H1 (cell line): ENCODE data around the gene EEIG2. TPM values are rescaled to one million over a fixed set of nuclear protein-coding genes. Genes with fewer than 3 reads are reported as not detected.

ENCODE experiments used
- CTCF ChIA-PET: fragments of 300-600 bp; sonication (Branson Sonifier 250); formaldehyde crosslinking; loops from one replicate; lab custom pipeline; 2021; ENCODE audit not compliant: partially characterized antibody; lab: Charles Lee
- POLR2A ChIA-PET: fragments of 300-600 bp; sonication (Branson Sonifier 250); formaldehyde crosslinking; loops from one replicate; lab custom pipeline; 2021; ENCODE audit warnings: inconsistent platforms; ENCODE audit not compliant: partially characterized antibody; lab: Charles Lee
- DNase-seq, 2 experiments: peaks; one replicate each; pipeline versions ENCODE4 v3.0.0 to v3.0.0-alpha.2; 2010 to 2022; ENCODE audit warnings: low spot score in 2 of 2, low read depth in 1 of 2, mixed read lengths in 1 of 2
- FAIRE-seq: peaks from 2 replicates; lab custom pipeline; 2011; peaks lifted over from hg19 to GRCh38; lab: Jason Lieb, UNC
- H2AFZ ChIP-seq: 2 replicates; pipeline ENCODE4 v1.8.1; 2012; ENCODE audit warnings: low read length, inconsistent platforms
- H2AK5ac ChIP-seq: 2 replicates; pipeline ENCODE4 v1.6.1; 2013; ENCODE audit warnings: low read depth, low read length
- H2BK120ac ChIP-seq: replicated peaks from 2 replicates; pipeline ENCODE3; 2013; ENCODE audit warnings: low read depth, low read length, inconsistent platforms
- H2BK12ac ChIP-seq: 2 replicates; pipeline ENCODE4 v1.6.1; 2013; ENCODE audit warnings: low read depth, low read length
- H2BK15ac ChIP-seq: 2 replicates; pipeline ENCODE4 v1.6.1; 2013; ENCODE audit warnings: low read length
- H2BK20ac ChIP-seq: 2 replicates; pipeline ENCODE4 v1.6.1; 2013; ENCODE audit warnings: low read length
- H2BK5ac ChIP-seq: 2 replicates; pipeline ENCODE4 v1.6.1; 2013; ENCODE audit warnings: low read depth, low read length
- H3K14ac ChIP-seq: 2 replicates; pipeline ENCODE4 v1.6.1; 2013; ENCODE audit warnings: inconsistent platforms; ENCODE audit not compliant: insufficient read length
- H3K18ac ChIP-seq: 2 replicates; pipeline ENCODE4 v1.6.1; 2013; ENCODE audit warnings: low read length; ENCODE audit errors: extremely low read depth
- H3K23ac ChIP-seq: 2 replicates; pipeline ENCODE4 v1.6.1; 2013; ENCODE audit warnings: inconsistent platforms; ENCODE audit not compliant: insufficient read length
- H3K23me2 ChIP-seq: 2 replicates; pipeline ENCODE4 v1.6.1; 2013; ENCODE audit warnings: low read depth, low read length
- H3K27ac ChIP-seq: 2 replicates; pipeline ENCODE4 v1.6.1; 2011; ENCODE audit warnings: low read depth, low read length, inconsistent platforms
- H3K27me3 ChIP-seq, 4 experiments: replicated peaks in 1 of 4; 1 replicate in 1 of 4; 2 replicates in 3 of 4; pipeline versions ENCODE4 v1.6.1 to v1.8.1; 2011 to 2013; ENCODE audit warnings: low read length in 3 of 4, mild to moderate bottlenecking in 3 of 4, inconsistent platforms in 2 of 4, mixed read lengths in 2 of 4, moderate library complexity in 1 of 4; ENCODE audit not compliant: control insufficient read depth in 3 of 4, insufficient read depth in 3 of 4; ENCODE audit errors: extremely low read depth in 1 of 4
- H3K36me3 ChIP-seq, 4 experiments: 2 replicates each; pipeline versions ENCODE4 v1.6.1 to v1.8.1; 2011 to 2013; ENCODE audit warnings: mild to moderate bottlenecking in 4 of 4, low read length in 3 of 4, moderate library complexity in 2 of 4, control low read depth in 1 of 4, inconsistent platforms in 1 of 4; ENCODE audit not compliant: insufficient read depth in 4 of 4, control insufficient read depth in 2 of 4
- H3K4ac ChIP-seq: replicated peaks from 2 replicates; pipeline ENCODE3; 2013; ENCODE audit warnings: low read length, low read depth, mixed read lengths, inconsistent platforms; ENCODE audit not compliant: insufficient read length
- H3K4me1 ChIP-seq, 4 experiments: replicated peaks in 1 of 4; 1 replicate in 1 of 4; 2 replicates in 3 of 4; pipeline versions ENCODE4 v1.6.1 to v1.8.1; 2011 to 2013; ENCODE audit warnings: low read length in 3 of 4, inconsistent platforms in 2 of 4, mixed read lengths in 1 of 4; ENCODE audit not compliant: insufficient read depth in 4 of 4, control insufficient read depth in 3 of 4
- H3K4me2 ChIP-seq, 2 experiments: 2 replicates each; pipeline versions ENCODE4 v1.6.1 to v1.8.1; 2011 to 2013; ENCODE audit warnings: low read depth in 2 of 2, low read length in 2 of 2, control low read depth in 1 of 2, inconsistent platforms in 1 of 2, mild to moderate bottlenecking in 1 of 2; ENCODE audit not compliant: insufficient read depth in 1 of 2
- H3K4me3 ChIP-seq, 4 experiments: fragments of 200-600, 300-600 bp in 1 of 4; sonication (generic), shearing (Covaris generic), sonication (Bioruptor Twin) in 1 of 4; 2 replicates each; pipeline versions ENCODE4 v1.5.1 to v1.8.1; 2011 to 2016; ENCODE audit warnings: low read length in 4 of 4, low read depth in 3 of 4, control low read depth in 2 of 4, inconsistent platforms in 2 of 4, mild to moderate bottlenecking in 2 of 4, mixed read lengths in 1 of 4, moderate library complexity in 1 of 4; ENCODE audit not compliant: insufficient read depth in 2 of 4; ENCODE audit errors: extremely low read depth in 1 of 4
- H3K56ac ChIP-seq: replicated peaks from 2 replicates; pipeline ENCODE3; 2013; ENCODE audit warnings: low read depth, mild to moderate bottlenecking, mixed read lengths, low read length, inconsistent platforms; ENCODE audit not compliant: insufficient read length
- H3K79me1 ChIP-seq: 2 replicates; pipeline ENCODE4 v1.6.1; 2013; ENCODE audit warnings: low read depth, low read length, control low read depth
- H3K79me2 ChIP-seq, 2 experiments: 2 replicates each; pipeline versions ENCODE4 v1.6.1 to v1.8.1; 2012 to 2013; ENCODE audit warnings: low read length in 2 of 2, mild to moderate bottlenecking in 2 of 2, inconsistent platforms in 1 of 2; ENCODE audit not compliant: insufficient read depth in 2 of 2, control insufficient read depth in 1 of 2
- H3K9ac ChIP-seq, 4 experiments: replicated peaks in 1 of 4; 1 replicate in 1 of 4; 2 replicates in 3 of 4; pipeline versions ENCODE4 v1.6.1 to v1.8.1; 2011 to 2013; ENCODE audit warnings: low read depth in 3 of 4, low read length in 3 of 4, control low read depth in 2 of 4, mild to moderate bottlenecking in 2 of 4, moderate library complexity in 2 of 4, inconsistent platforms in 1 of 4; ENCODE audit errors: extremely low read depth in 1 of 4
- H3K9me3 ChIP-seq, 2 experiments: 2 replicates each; pipeline versions ENCODE4 v1.6.1 to v1.8.1; 2012 to 2013; ENCODE audit warnings: mild to moderate bottlenecking in 2 of 2, moderate library complexity in 2 of 2, control low read depth in 1 of 2, inconsistent platforms in 1 of 2, low read depth in 1 of 2, low read length in 1 of 2, mixed read lengths in 1 of 2; ENCODE audit not compliant: insufficient read depth in 2 of 2
- H4K20me1 ChIP-seq, 2 experiments: replicated peaks in 1 of 2; 2 replicates each; pipeline versions ENCODE3 to v1.8.1; 2011 to 2013; ENCODE audit warnings: inconsistent platforms in 2 of 2, low read length in 2 of 2, mild to moderate bottlenecking in 1 of 2; ENCODE audit not compliant: insufficient read depth in 2 of 2, control insufficient read depth in 1 of 2
- H4K5ac ChIP-seq: 2 replicates; pipeline ENCODE4 v1.6.1; 2013; ENCODE audit warnings: low read length, low read depth, mixed read lengths, inconsistent platforms; ENCODE audit not compliant: insufficient read length
- H4K8ac ChIP-seq: 2 replicates; pipeline ENCODE4 v1.8.0; 2013; ENCODE audit warnings: mild to moderate bottlenecking, moderate library complexity, low read length, inconsistent platforms; ENCODE audit not compliant: insufficient read depth; ENCODE audit errors: extremely low read depth
- H4K91ac ChIP-seq: replicated peaks from 2 replicates; pipeline ENCODE3; 2013; ENCODE audit warnings: low read length, mixed read lengths, inconsistent platforms; ENCODE audit not compliant: insufficient read length
- ASH2L ChIP-seq: fragments of 200-600, 300-600 bp; sonication (generic); IDR thresholded peaks from one replicate; pipeline ENCODE4 v1.7.1; 2017; ENCODE audit warnings: low read length
- BACH1 ChIP-seq: IDR thresholded peaks from 2 replicates; pipeline ENCODE4 v1.6.1; 2012; ENCODE audit warnings: low read length, improper control_type of control experiment
- BCL11A ChIP-seq, 2 experiments: IDR thresholded peaks; one replicate each; pipeline ENCODE4 v1.6.1; 2011; ENCODE audit warnings: low read depth in 2 of 2, low read length in 2 of 2, mild to moderate bottlenecking in 2 of 2
- CHD1 ChIP-seq: IDR thresholded peaks from 2 replicates; pipeline ENCODE4 v1.6.1; 2012; ENCODE audit warnings: low read depth, low read length, improper control_type of control experiment
- GABPA ChIP-seq: IDR thresholded peaks from 2 replicates; pipeline ENCODE4 v1.6.1; 2011; ENCODE audit warnings: mild to moderate bottlenecking, low read length, moderate library complexity, borderline replicate concordance; ENCODE audit not compliant: insufficient read depth
- HDAC2 ChIP-seq, 2 experiments: fragments of 300-600 bp in 1 of 2; sonication (generic) in 1 of 2; IDR thresholded peaks; 2 replicates each; pipeline ENCODE4 v1.6.1; 2011 to 2012; ENCODE audit warnings: low read depth in 2 of 2, low read length in 2 of 2, mild to moderate bottlenecking in 2 of 2, moderate library complexity in 2 of 2, borderline replicate concordance in 1 of 2, inconsistent platforms in 1 of 2
- KDM1A ChIP-seq: fragments of 200-600, 300-600 bp; sonication (generic); IDR thresholded peaks from 2 replicates; pipeline ENCODE4 v1.7.1; 2016; ENCODE audit warnings: mild to moderate bottlenecking, low read length, borderline replicate concordance
- KDM4A ChIP-seq: IDR thresholded peaks from one replicate; pipeline ENCODE4 v1.7.1; 2012; ENCODE audit warnings: low read depth, mild to moderate bottlenecking, moderate library complexity, low read length, inconsistent platforms; ENCODE audit not compliant: severe bottlenecking
- KDM5A ChIP-seq: fragments of 200-600 bp; IDR thresholded peaks from 2 replicates; pipeline ENCODE4 v1.7.1; 2012; ENCODE audit warnings: mild to moderate bottlenecking, low read length, inconsistent platforms, mixed read lengths
- POLR2A ChIP-seq, 2 experiments: IDR thresholded peaks; 1 replicate in 1 of 2; 2 replicates in 1 of 2; pipeline ENCODE4 v1.6.1; 2011; ENCODE audit warnings: low read depth in 2 of 2, low read length in 2 of 2, mild to moderate bottlenecking in 2 of 2; ENCODE audit errors: control extremely low read depth in 1 of 2
- RFX5 ChIP-seq: IDR thresholded peaks from 2 replicates; pipeline ENCODE4 v1.6.1; 2011; ENCODE audit warnings: low read depth, low read length, improper control_type of control experiment, borderline replicate concordance
- SAP30 ChIP-seq: fragments of 300-600 bp; sonication (generic); IDR thresholded peaks from 2 replicates; pipeline ENCODE4 v1.7.1; 2012; ENCODE audit warnings: low read length, moderate library complexity, mild to moderate bottlenecking, inconsistent platforms; ENCODE audit not compliant: insufficient read depth, insufficient replicate concordance
- SUZ12 ChIP-seq: fragments of 200-600 bp; sonication (generic); IDR thresholded peaks from 2 replicates; pipeline ENCODE4 v1.6.1; 2012; ENCODE audit warnings: mild to moderate bottlenecking, inconsistent platforms, low read length, moderate library complexity, mixed read lengths
- TBP ChIP-seq: IDR thresholded peaks from 2 replicates; pipeline ENCODE4 v1.6.1; 2011; ENCODE audit warnings: low read depth, low read length, improper control_type of control experiment
- TCF12 ChIP-seq: IDR thresholded peaks from 2 replicates; pipeline ENCODE4 v1.6.1; 2011; ENCODE audit warnings: low read depth, mild to moderate bottlenecking, low read length
- WGBS, 2 experiments: shearing (Covaris generic) in 1 of 2; methylation state at CpG; one replicate each; pipeline versions ENCODE4 v1.1.6 to v1.1.7; 2013 to 2015; ENCODE audit warnings: low lambda C conversion rate in 2 of 2, mixed read lengths in 2 of 2, inconsistent platforms in 1 of 2, low coverage in 1 of 2, missing lambda C conversion rate in 1 of 2; ENCODE audit not compliant: insufficient replicate concordance in 2 of 2, insufficient coverage in 1 of 2, insufficient read length in 1 of 2; ENCODE audit errors: extremely low coverage in 1 of 2, missing lambda C conversion rate in 1 of 2; 5-methylcytosine and 5-hydroxymethylcytosine counted together
- polyA plus RNA-seq, 7 experiments: library from polyadenylated mRNA; depleted of rRNA in 3 of 7; stranded (reverse) in 5 of 7; unstranded in 2 of 7; fragments of >200 nt in 5 of 7; fragments of 200-250 nt in 2 of 7; gene quantifications; 1 replicate in 5 of 7; 2 replicates in 1 of 7; 4 replicates in 1 of 7; pipeline versions ENCODE4 v1.2.1 to v1.2.3, GENCODE V29; 2011 to 2013; ENCODE audit warnings: missing spikeins in 2 of 7, mixed read lengths in 2 of 7
- total RNA-seq: library from RNA; stranded (reverse); fragmentation: NEBNext Ultra II Directional; extraction: Animal tissue kit (Norgen Biotek cat#: 25700); gene quantifications from 2 replicates; pipeline ENCODE4 v1.2.1, GENCODE V29; 2021

The EEIG2 gene
- total and polyA plus RNA-seq, 2 of the 8 experiments (the other 6 are each of a cell fraction or from before 2014, with no cell fraction given): 6.1 to 20.1 TPM

DNA sequence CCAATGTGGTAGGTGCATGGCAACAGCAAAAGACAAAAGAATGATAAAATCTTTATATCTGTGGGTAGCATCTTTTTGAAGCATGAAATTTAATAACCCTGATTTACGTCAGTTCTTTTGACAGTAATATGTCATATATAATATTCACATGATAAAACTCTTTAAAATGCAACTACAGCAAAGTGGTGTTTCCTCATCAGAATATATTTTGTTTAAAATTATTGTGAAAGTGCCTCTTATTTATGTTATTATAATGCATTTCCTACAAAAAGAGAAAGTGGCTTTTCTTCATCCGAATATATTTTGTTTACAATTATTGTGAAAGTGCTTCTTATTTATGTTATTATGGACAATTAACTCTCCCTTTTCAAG is 46.9 kb upstream of the EEIG2 start:
- Histone ChIP-seq H3K79me2 (no peaks in the 10 kb centered on the region), H3K4me2 (no peak overlapping the region), H3K36me3 (no peaks in the 10 kb centered on the region), H3K23ac (no peak overlapping the region), H3K9me3 (0 out of 4 replicates have a peak, but pooled peaks cover 0 to 10% of the 10 kb centered on the region in 2 experiments), H4K5ac (no peak overlapping the region), H4K20me1 (no peaks in the 10 kb centered on the region), H3K56ac (no peak overlapping the region), H4K8ac (no peak overlapping the region), H3K9ac (no peak overlapping the region), H3K4me1 (no peaks in the 10 kb centered on the region), H2BK15ac (no peak overlapping the region), H2BK12ac (no peak overlapping the region), H3K79me1 (no peaks in the 10 kb centered on the region), H2AFZ (no peak overlapping the region), H2AK5ac (no peak overlapping the region), H3K4me3 (no peak overlapping the region), H3K27me3 (no peaks in the 10 kb centered on the region), H3K18ac (no peak overlapping the region), H4K91ac (no peak overlapping the region), H2BK120ac (no peak overlapping the region), H2BK5ac (no peak overlapping the region), H3K23me2 (no peaks in the 10 kb centered on the region), H3K14ac (no peak overlapping the region), H3K4ac (no peak overlapping the region), H3K27ac (no peak overlapping the region), H2BK20ac (no peak overlapping the region)
- CTCF ChIA-PET: interaction anchor here (0.7 to 8.5 kb wide), 22 partner anchors 7 to 446 kb away, joined by 3 to 127 read pairs (median 4); partner anchors contain the start of gene EEIG2
- 78% methylated on average over 2 of the region's 2 CpGs; no CpG with 5 or more reads in 1 of the 2 experiments for WGBS, 2 experiments
- no peak for FAIRE-seq
- no peak for DNase-seq
- POLR2A ChIA-PET: no interaction called here
- TF ChIP-seq TBP (no peak), BCL11A (IDR thresholded peaks at IDR 0.05; ENCODE audit: low read depth in 2 of 2, low read length in 2 of 2) (no peak), KDM1A (no peak), CHD1 (no peak), TCF12 (no peak), HDAC2 (IDR thresholded peaks at IDR 0.05; ENCODE audit: borderline replicate concordance in 1 of 2, low read depth in 2 of 2, low read length in 2 of 2) (no peak), BACH1 (no peak), GABPA (no peak), POLR2A (IDR thresholded peaks at IDR 0.05; ENCODE audit: control extremely low read depth in 1 of 2, low read depth in 2 of 2, low read length in 2 of 2) (no peak), SUZ12 (no peak), SAP30 (no peak), RFX5 (no peak), KDM5A (no peak), ASH2L (no peak), KDM4A (no peak)
